Limb (tissue), 2 donors: ENCODE measurements around the gene MEGF9.

ENCODE experiments used
- DNase-seq, 2 donors: peaks; one replicate each; pipeline ENCODE4 v3.0.0-alpha.2; 2016; ENCODE audit errors: extremely low spot score in 2 of 2

Gene MEGF9

GRCh38 chr9:120707170-120707569 is 7.1 kb downstream of the MEGF9 start:
- DNase-seq, result no peak

GRCh38 chr9:120705174-120705573 is 9.1 kb downstream of the MEGF9 start:
- DNase-seq, result no peak

DNA sequence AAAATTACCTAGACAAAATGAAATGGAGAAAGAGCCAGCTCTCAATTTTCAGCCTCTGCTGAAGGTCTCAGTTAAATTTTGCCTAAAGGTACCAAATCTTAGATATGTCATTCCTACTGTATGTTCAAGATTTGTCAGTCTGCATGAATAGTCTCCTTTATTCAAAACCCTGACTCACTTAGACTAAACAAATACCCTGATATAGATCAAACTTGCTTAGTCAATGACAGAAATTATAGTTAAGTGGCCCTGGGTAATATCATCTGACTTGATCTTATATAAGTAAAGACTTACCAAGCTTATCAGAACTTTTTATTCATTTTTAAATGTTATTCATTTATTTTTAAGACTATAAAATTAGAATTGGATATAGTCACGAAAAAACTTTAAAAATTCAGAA is 12.2 kb downstream of the MEGF9 start:
- no peak for DNase-seq

- DNase-seq, result no peak
These were observed 13.0 kb downstream of the MEGF9 start for GRCh38 chr9:120701248-120701647.

DNA sequence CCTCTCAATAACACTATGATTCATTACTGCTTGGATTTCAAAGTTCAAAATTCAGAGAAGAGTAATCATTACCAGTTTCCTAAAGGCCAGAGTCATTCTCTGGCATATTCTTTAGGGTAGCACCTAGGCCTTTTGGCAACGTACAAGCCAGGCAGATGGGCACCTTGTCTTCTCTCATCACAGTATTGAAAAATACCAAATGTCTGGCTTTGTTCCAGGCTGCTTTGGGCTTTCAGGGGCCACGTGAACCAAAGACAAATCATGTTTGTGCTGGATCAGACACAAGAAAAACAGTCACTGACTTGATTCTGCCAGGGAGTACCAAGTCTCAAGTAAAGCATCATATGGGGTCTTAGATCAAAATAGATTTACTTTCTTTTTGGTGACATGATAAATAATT is 15.5 kb downstream of the MEGF9 start:
- DNase-seq, result no peak

DNA sequence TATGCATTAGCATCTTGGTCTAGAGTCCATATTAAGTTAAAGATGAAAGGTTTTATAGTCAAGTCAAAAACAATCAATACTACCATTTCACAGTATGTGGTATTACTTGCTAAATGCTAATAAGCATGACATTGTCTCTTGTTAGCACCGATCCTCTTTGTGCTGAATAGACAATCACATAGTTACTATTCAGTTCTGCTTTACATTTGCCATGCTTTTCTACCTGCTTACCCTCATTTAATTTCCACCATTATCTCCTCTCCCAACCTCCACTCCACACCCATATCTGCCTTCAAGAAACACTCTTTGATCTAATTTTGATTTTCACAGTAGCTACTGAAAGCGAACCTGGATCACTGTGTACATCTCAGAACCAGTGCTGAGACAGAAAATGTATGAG is 16.8 kb downstream of the MEGF9 start:
- DNase-seq, result no peak

DNA sequence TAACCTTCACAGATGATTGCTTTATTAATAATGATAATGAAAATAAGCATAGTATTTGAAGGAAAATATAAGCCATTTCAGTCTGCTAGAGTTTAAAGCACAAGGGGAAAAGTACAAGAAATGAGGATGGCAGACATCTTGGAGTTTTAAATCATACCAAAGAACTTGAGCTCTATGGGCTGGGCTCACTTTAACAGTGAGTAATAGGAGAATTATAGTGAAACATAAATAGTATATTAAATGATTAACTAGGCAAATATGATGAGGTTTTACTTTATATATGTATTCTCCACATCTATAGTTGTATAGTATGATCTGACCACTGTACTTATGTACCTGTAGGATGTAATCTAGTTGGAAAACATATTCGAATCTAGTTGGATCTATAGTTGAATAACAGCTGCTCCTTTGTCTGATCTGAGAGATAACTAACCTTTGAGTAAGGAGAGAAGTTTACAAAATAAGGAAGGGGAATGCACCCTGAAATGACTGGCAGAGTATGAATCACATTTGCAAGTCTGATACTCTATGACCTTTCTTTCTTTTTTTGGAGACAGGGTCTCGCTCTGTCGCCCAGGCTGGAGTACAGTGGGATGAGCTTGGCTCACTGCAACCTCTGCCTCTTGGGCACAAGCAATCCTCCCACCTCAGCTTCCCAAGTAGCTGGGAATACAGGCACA is 17.6 kb downstream of the MEGF9 start:
- DNase-seq, result no peak

DNA sequence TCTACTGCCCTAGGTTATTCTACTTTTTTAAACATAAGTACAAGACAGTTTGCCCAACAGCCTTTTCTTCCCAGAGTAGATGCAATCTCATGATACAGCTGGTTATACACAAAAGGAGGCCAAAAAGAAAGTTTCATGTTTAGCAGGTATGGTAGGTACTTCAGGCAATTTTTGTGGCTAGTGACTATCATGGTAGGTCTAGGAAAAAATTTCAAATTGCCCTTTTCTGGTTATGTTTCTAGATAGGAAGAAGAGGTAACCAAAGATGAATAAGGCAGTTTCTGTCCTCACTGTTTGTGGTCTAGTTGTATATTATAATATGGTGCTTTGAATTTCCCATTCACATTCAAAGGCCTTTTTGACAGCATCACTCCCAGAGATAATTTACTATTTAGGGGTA is 19.7 kb downstream of the MEGF9 start:
- DNase-seq, result no peak

DNA sequence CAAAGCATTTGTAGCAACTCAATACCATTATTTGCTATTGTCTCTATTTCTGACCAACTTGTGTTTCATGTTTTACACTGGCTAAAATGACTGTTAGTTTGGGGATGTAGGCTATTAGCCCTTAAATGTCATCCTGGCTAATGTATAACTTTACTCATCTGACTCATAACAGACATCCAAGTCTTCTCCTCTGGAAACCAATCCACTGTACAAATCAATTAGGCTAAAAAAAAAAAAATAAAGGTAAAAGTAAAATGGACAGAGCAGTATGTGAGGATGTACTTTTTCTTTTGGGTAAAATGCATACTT is 20.6 kb downstream of the MEGF9 start:
- no peak for DNase-seq

DNA sequence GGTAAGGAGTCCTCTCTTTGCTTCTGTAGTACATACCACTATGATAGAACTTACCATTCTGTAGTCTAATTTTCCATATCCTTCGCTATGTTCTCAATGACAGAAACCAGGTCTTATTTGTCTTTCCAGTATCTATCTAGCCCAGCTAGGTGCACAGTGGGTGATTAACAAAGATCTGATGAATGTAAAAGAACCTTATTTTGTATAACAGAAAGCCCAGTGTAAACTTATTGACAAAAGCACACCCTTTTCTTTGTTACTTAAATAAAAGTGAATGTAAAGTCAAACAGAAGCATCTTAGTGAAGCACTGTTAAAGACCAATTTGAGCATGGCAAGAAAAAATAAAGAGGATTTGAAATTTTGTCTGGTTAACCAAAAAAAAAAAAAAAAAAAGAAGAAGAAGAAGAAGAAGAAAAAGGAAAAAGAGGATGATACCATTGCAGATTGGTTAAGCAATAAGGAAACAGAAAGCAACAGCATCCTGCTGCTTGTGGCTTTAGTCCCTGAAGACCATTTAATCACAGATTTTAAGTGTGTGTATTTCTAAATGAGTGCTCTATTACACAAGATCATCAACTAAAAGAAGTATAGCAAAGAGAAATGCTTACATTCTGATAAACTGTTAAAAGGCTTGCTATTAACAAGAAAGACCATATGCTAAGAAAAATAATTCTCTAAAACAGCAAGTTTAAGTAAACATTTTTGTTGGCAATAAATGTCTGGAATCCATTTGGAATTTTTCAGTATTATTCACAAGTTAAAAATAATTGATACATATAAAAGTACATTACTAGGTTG is 21.2 kb downstream of the MEGF9 start:
- DNase-seq, result no peak

DNA sequence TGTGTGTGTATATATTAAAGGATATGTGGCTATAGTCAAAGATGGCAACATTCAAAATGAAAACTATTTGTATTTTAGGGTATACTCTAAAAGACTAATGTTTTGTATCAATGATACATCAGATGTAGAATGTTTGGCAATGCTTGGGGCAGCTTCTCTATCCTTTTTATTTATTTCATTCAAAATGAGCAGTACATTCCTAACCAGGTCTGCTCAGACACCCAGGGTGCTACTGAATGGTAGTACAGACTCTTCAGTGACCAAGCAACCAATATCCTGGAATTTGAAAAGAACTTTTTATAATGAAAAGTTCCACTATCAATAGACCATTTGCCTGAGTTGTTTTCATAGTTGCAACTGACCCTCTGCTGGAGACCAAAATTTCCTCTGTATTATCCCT is 23.9 kb downstream of the MEGF9 start:
- DNase-seq, result no peak

GRCh38 chr9:120689860-120690259 is 24.4 kb downstream of the MEGF9 start:
- DNase-seq, result no peak

DNA sequence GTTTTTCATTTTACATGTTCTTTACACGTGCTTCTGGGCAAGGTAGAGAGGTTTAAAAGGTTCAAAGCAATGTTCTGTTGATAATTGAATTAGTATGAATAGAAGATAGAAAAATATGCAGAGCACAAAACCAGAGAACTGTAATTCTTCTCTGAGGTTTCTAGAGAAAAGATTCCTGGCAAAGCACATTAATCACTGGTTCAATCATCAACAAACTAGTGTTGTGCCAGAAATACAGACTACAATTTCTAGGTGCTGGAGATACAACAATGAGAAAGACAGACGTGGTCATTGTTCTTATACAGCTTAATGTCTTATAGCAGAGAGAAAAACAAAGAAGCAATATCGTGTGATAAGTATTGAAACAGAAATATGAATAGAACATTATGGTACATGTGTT is 25.5 kb downstream of the MEGF9 start:
- DNase-seq, result no peak

- DNase-seq, result no peak
These were observed 31.1 kb downstream of the MEGF9 start for GRCh38 chr9:120683150-120683549.

- DNase-seq, result no peak
These were observed 33.1 kb downstream of the MEGF9 start for GRCh38 chr9:120681121-120681520.

- DNase-seq, result no peak
These were observed 33.7 kb downstream of the MEGF9 start for GRCh38 chr9:120680579-120680978.

DNA sequence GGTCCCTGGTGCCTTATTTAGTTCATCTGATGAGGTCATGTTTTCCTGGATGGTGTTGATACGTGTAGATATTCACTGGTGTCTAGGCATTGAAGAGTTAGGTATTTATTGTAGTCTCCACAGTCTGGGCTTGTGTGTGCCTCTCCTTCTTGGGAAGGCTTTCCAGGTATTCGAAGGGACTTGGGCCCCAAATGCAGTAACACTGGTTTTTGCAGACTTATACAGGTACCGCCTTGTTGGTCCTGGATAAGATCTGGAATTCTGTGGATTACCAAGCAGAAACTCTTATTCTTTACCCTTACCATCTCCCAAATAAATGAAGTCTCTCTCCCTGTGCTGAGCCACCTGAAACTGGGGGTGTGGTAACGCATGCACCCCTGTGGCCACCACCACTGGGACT is 34.1 kb downstream of the MEGF9 start:
- DNase-seq, result no peak

GRCh38 chr9:120677965-120678364 is 36.3 kb downstream of the MEGF9 start:
- DNase-seq, result no peak

GRCh38 chr9:120676767-120677402 is 37.4 kb downstream of the MEGF9 start:
- DNase-seq, result no peak

DNA sequence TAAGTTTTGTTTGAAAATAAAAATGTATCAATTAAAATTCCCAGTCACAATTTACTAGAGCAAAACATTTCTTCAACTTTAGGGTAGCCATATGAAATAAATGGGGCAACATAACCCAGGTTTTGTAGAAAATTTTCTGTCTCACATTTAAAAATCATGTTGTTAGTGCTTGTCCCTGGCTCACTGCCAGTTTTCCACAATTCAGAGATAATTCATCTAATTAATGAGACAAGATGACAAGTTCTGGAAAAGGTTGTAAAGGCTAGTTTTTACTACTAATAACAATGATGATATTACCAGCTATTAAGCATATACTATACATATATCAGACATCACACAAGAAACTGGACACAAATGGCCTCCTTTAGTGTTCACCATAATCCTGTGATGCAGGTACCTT is 45.9 kb downstream of the MEGF9 start:
- no peak for DNase-seq

GRCh38 chr9:120663950-120664349 is 50.3 kb downstream of the MEGF9 start:
- no peak for DNase-seq

GRCh38 chr9:120663380-120663779 is 50.9 kb downstream of the MEGF9 start:
- DNase-seq, result no peak

GRCh38 chr9:120662513-120662912 is 51.8 kb downstream of the MEGF9 start:
- no peak for DNase-seq
